Skeletal muscle tissue (tissue), 4 donors: ENCODE measurements around the gene ASPRV1. TPM values are rescaled to one million over a fixed set of nuclear protein-coding genes. Genes with fewer than 3 reads are reported as not detected.

Experiments used
- H3K27ac ChIP-seq: one replicate; pipeline ENCODE4 v1.7.0; 2013; ENCODE audit warnings: mild to moderate bottlenecking, low read depth, low read length, inconsistent platforms
- H3K27me3 ChIP-seq, 3 donors: one replicate each; pipeline ENCODE4 v1.7.0; 2013; ENCODE audit warnings: low read length in 3 of 3; ENCODE audit not compliant: control insufficient read depth in 3 of 3, insufficient read depth in 3 of 3
- H3K36me3 ChIP-seq, 3 donors: one replicate each; pipeline ENCODE4 v1.7.0; 2013; ENCODE audit warnings: low read length in 3 of 3; ENCODE audit not compliant: control insufficient read depth in 3 of 3, insufficient read depth in 3 of 3
- H3K4me1 ChIP-seq, 3 donors: one replicate each; pipeline ENCODE4 v1.7.0; 2013; ENCODE audit warnings: low read length in 3 of 3, mild to moderate bottlenecking in 3 of 3; ENCODE audit not compliant: control insufficient read depth in 3 of 3, insufficient read depth in 3 of 3
- H3K4me3 ChIP-seq, 3 donors: one replicate each; pipeline ENCODE4 v1.7.0; 2013; ENCODE audit warnings: low read length in 3 of 3
- H3K9ac ChIP-seq, 3 donors: one replicate each; pipeline ENCODE4 v1.7.0; 2013; ENCODE audit warnings: low read length in 3 of 3, mild to moderate bottlenecking in 3 of 3, moderate library complexity in 2 of 3, low read depth in 1 of 3
- H3K9me3 ChIP-seq, 3 donors: one replicate each; pipeline ENCODE4 v1.7.0; 2013; ENCODE audit warnings: low read length in 3 of 3; ENCODE audit not compliant: control insufficient read depth in 3 of 3
- total RNA-seq: library from RNA; depleted of rRNA; stranded (reverse); fragments of >200 nt; gene quantifications from one replicate; pipeline ENCODE4 v1.2.3, GENCODE V29; 2014
- donor health status: Osteomylitis.

Gene ASPRV1
- total RNA-seq, 1 donor from 2014 or later: 1.6 TPM

- H3K9me3 ChIP-seq: no peaks in the 10 kb centered on the region
- H3K27me3 ChIP-seq: no peaks in the 10 kb centered on the region
- peaks cover 0 to 4% (median 2%) of the 10 kb centered on the region in 3 donors for H3K4me1 ChIP-seq
- no peak overlapping the region for H3K4me3 ChIP-seq
- no peak overlapping the region for H3K27ac ChIP-seq
- no peak overlapping the region for H3K9ac ChIP-seq
- H3K36me3 ChIP-seq: no peaks in the 10 kb centered on the region
Observed at GRCh38 chr2:69965756-69966445, 4.5 kb upstream of the ASPRV1 start.

DNA sequence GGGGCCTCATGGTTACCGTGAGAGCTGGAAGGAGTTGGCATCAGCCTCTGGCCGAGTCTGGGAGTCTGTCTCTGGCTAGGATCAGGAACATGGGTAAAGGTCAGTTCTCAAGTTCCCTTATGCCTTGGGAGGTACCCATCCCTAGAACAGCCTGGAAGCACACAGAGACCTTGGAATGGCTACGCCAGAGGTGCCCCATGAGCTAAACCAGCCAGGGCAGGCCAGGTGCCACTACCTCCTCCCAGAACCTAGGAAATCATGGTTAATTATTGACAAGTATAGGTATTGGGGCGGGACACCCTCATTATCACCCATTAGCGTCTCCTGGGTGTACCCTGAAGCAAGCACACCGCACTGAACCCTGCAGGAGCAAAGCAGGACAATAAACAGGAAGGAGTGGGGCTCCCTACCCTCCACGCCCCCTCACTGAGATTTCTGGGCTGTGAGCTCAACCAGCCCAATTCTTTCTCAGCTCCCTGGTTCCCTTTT lies 3.0 kb upstream of the ASPRV1 start:
- Histone ChIP-seq H3K27ac (no peak overlapping the region), H3K4me1 (peaks cover 0 to 4% (median 2%) of the 10 kb centered on the region in 3 donors), H3K9ac (no peak overlapping the region), H3K36me3 (no peaks in the 10 kb centered on the region), H3K27me3 (peaks cover 0 to 4% (median 0%) of the 10 kb centered on the region in 3 donors), H3K4me3 (no peak overlapping the region), H3K9me3 (no peaks in the 10 kb centered on the region)

- H3K9me3 ChIP-seq: no peaks in the 10 kb centered on the region
- no peak overlapping the region for H3K4me3 ChIP-seq
- peaks cover 0 to 4% (median 2%) of the 10 kb centered on the region in 3 donors for H3K4me1 ChIP-seq
- no peaks in the 10 kb centered on the region for H3K36me3 ChIP-seq
- H3K27ac ChIP-seq: no peak overlapping the region
- H3K27me3 ChIP-seq: peaks cover 0 to 4% (median 3%) of the 10 kb centered on the region in 3 donors
- H3K9ac ChIP-seq: no peak overlapping the region
Observed at GRCh38 chr2:69962986-69963730, 1.7 kb upstream of the ASPRV1 start.

GRCh38 chr2:69960821-69961220 lies 610 bp downstream of the ASPRV1 start:
- H3K9ac ChIP-seq: no peak overlapping the region
- no peak overlapping the region for H3K27ac ChIP-seq
- no peaks in the 10 kb centered on the region for H3K9me3 ChIP-seq
- H3K4me1 ChIP-seq: peaks cover 0 to 4% (median 2%) of the 10 kb centered on the region in 3 donors
- no peak overlapping the region for H3K4me3 ChIP-seq
- H3K27me3 ChIP-seq: peaks cover 0 to 4% (median 3%) of the 10 kb centered on the region in 3 donors
- H3K36me3 ChIP-seq: no peaks in the 10 kb centered on the region

- no peak overlapping the region for H3K27ac ChIP-seq
- H3K4me1 ChIP-seq: peaks cover 0 to under 1% (median under 1%) of the 10 kb centered on the region in 3 donors
- no peaks in the 10 kb centered on the region for H3K9me3 ChIP-seq
- no peak overlapping the region for H3K4me3 ChIP-seq
- H3K9ac ChIP-seq: no peak overlapping the region
- H3K36me3 ChIP-seq: no peaks in the 10 kb centered on the region
- peaks cover 0 to 4% (median 3%) of the 10 kb centered on the region in 3 donors for H3K27me3 ChIP-seq
Observed at GRCh38 chr2:69959425-69959824, 2.0 kb downstream of the ASPRV1 start.

DNA sequence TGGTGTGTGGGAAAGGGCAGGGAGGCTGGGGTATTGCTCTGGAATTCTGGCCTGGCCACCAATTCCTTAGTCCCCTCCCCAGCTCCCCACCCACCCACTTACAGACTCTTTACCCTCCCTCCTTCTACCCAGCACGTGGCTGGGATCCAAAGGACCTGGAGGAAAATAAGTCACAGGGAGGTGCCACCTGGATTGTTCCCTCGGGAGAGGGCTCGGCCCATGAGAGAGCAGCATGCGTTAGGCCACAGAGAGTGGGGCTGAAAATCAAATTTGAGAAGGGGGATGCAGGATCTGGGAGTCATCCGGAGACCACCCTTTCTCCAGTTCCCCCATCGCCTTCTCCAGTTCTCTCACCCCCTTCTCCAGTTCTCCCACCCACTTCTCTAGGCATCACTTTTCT lies 3.0 kb downstream of the ASPRV1 start:
- Histone ChIP-seq H3K36me3 (no peaks in the 10 kb centered on the region), H3K9me3 (no peaks in the 10 kb centered on the region), H3K4me3 (no peak overlapping the region), H3K27me3 (peaks cover 0 to 4% (median 3%) of the 10 kb centered on the region in 3 donors), H3K9ac (no peak overlapping the region), H3K4me1 (no peaks in the 10 kb centered on the region), H3K27ac (no peak overlapping the region)

DNA sequence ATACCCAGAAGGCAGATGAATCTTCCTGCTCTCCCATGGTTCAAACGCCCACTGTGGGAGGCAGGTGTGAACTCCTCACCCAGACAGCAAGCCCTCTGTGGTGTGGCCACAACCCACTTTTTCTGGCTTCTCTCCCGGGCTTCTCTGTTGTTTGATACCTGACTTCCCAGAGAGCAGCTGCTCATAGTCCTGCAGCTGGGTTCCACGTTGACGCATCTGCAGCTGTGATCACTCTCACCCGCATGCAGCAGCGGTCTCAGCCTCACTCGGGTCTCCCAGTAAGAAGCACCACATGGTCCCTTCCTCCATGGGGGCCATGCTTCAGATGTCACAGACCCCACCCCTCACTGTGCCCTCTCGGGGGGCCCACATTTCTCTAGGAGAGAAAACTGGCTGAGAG lies 3.5 kb downstream of the ASPRV1 start:
- H3K9ac ChIP-seq: no peak overlapping the region
- no peaks in the 10 kb centered on the region for H3K9me3 ChIP-seq
- no peaks in the 10 kb centered on the region for H3K4me1 ChIP-seq
- H3K36me3 ChIP-seq: no peaks in the 10 kb centered on the region
- H3K4me3 ChIP-seq: no peak overlapping the region
- no peak overlapping the region for H3K27ac ChIP-seq
- H3K27me3 ChIP-seq: peaks cover 0 to 4% (median 3%) of the 10 kb centered on the region in 3 donors

GRCh38 chr2:69956475-69956979 lies 4.9 kb downstream of the ASPRV1 start:
- H3K27me3 ChIP-seq: peaks cover 0 to 4% (median 3%) of the 10 kb centered on the region in 3 donors
- no peaks in the 10 kb centered on the region for H3K36me3 ChIP-seq
- H3K9ac ChIP-seq: no peak overlapping the region
- no peak overlapping the region for H3K4me3 ChIP-seq
- no peaks in the 10 kb centered on the region for H3K9me3 ChIP-seq
- H3K4me1 ChIP-seq: no peaks in the 10 kb centered on the region
- no peak overlapping the region for H3K27ac ChIP-seq

- Histone ChIP-seq H3K27ac (no peak overlapping the region), H3K4me3 (no peak overlapping the region), H3K36me3 (no peaks in the 10 kb centered on the region), H3K27me3 (peaks cover 0 to 3% (median 1%) of the 10 kb centered on the region in 3 donors), H3K9me3 (no peaks in the 10 kb centered on the region), H3K9ac (no peak overlapping the region), H3K4me1 (no peaks in the 10 kb centered on the region)
Observed at GRCh38 chr2:69955029-69955428, 6.4 kb downstream of the ASPRV1 start.

DNA sequence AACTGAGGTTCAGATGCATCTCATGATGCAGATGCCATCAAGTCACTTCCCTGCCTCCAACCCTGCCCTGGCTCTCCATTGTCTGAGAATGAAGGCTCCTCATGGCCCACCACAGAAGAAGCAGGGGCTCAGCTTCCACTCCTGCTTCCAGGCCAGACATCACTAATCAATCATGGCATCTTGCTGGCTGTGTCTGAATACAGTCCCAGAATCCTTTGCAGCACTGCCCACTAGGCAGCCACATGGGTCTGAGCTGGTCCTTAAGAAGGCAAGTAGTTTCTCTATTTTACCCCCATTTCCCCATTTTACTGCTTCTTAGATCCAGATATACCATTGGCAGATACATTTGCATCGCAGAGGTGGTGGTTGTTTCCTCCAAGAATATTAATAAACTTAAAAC lies 7.3 kb downstream of the ASPRV1 start:
- no peaks in the 10 kb centered on the region for H3K9me3 ChIP-seq
- no peak overlapping the region for H3K9ac ChIP-seq
- no peaks in the 10 kb centered on the region for H3K36me3 ChIP-seq
- H3K4me1 ChIP-seq: no peaks in the 10 kb centered on the region
- H3K27ac ChIP-seq: no peak overlapping the region
- peaks cover 0 to 3% (median 0%) of the 10 kb centered on the region in 3 donors for H3K27me3 ChIP-seq
- no peak overlapping the region for H3K4me3 ChIP-seq
